Measurements from ENCODE around the gene RXRB. TPM values are rescaled to one million over a fixed set of nuclear protein-coding genes. Genes with fewer than 3 reads are reported as not detected.

Gene RXRB
- total and polyA plus RNA-seq, 8 donors: 2.9 to 50.4 (median 16.6) TPM

GRCh38 chr6:33211136-33211535, 10.7 kb upstream of the RXRB start:
- DNase-seq: peak in 1 of 2 donors; percentile 4
- peaks cover 0 to 13% (median 10%) of the 10 kb centered on the region in 3 donors for H3K27me3 ChIP-seq
- intact Hi-C loops (cut with DNase I; ENCODE audit: low total_unique reads): no loop called here
- WGBS, 5 donors: 76 to 88% (median 81%) methylated on average over 13 to 17 of the region's 17 CpGs
- TF ChIP-seq POLR2AphosphoS5 (IDR thresholded peaks at IDR 0.05) (no peak), CTCF (IDR thresholded peaks at IDR 0.05) (no peak), POLR2A (IDR thresholded peaks at IDR 0.05) (no peak), EP300 (IDR thresholded peaks at IDR 0.05) (no peak)
- no peak overlapping the region for H3K4me3 ChIP-seq
- no peaks in the 10 kb centered on the region for H3K9me3 ChIP-seq
- no peak overlapping the region for H3K27ac ChIP-seq
- peaks cover 0 to 32% (median 28%) of the 10 kb centered on the region in 4 donors for H3K36me3 ChIP-seq
- peaks cover 25 to 53% (median 40%) of the 10 kb centered on the region in 4 donors for H3K4me1 ChIP-seq

GRCh38 chr6:33209856-33210255, 9.4 kb upstream of the RXRB start:
- Histone ChIP-seq H3K4me1 (peaks cover 32 to 62% (median 48%) of the 10 kb centered on the region in 4 donors), H3K27me3 (peaks cover 0 to 13% (median 10%) of the 10 kb centered on the region in 3 donors), H3K9me3 (no peaks in the 10 kb centered on the region), H3K36me3 (peaks cover 0 to 32% (median 28%) of the 10 kb centered on the region in 4 donors), H3K27ac (no peak overlapping the region), H3K4me3 (no peak overlapping the region)
- 93 to 96% (median 95%) methylated on average over 10 of the region's 10 CpGs for WGBS, 5 donors
- intact Hi-C loops (cut with DNase I; ENCODE audit: low total_unique reads): no loop called here
- TF ChIP-seq POLR2AphosphoS5 (IDR thresholded peaks at IDR 0.05) (no peak), CTCF (IDR thresholded peaks at IDR 0.05) (no peak), POLR2A (IDR thresholded peaks at IDR 0.05) (no peak), EP300 (IDR thresholded peaks at IDR 0.05) (no peak)
- DNase-seq: no peak

DNA sequence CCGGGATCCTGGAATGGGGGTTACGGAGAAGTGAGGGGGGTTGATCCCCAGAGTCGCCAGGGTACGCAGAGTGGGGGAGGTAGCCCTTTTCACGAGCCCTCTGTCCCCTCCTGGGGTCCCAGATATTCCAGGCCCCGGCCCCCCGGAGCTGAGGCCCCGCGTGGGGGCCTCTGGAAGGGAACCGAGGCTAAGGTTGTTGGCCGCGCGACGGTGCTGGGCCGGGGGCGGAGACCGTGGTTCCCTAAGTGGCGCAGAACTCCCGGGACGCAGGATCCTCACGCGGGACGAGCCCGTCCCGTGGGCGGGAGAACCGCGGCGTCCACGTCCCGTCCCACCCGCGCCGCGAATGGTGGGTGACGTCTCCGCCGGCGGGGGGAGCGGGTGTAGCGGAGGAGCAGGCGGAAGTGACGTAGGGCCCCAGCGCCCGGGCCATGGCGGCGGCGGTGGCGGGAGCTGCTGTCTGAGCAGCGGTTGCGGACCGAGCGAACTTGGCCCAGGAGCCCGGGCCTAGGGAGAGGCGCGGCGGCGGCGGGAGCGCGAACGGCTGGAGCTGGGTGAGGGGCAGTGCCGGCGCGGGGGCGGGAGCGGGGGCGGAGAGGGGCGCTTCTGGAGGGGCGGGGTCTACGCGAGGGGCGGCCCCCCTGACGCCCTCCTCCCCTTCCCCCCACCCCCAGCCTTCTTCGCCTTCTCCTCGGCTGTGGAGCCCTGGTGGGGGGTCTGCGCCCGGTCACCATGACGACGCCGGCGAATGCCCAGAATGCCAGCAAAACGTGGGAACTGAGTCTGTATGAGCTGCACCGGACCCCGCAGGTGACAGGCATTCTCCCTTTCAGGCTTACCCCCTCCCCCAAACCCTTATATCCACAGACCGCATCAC, 7.9 kb upstream of the RXRB start, which contains the start of gene RING1:
Gene RING1 (plus strand): TSS at position 410 of the 877 bp plus-strand sequence. CDS start 323 bp downstream, at position 733.
- peak; percentile 99 to 100 (median 99) for TF ChIP-seq POLR2AphosphoS5 (IDR thresholded peaks at IDR 0.05)
- peak in 2 of 4 donors; percentile 97 to 98 for TF ChIP-seq POLR2A (IDR thresholded peaks at IDR 0.05)
- no peak for TF ChIP-seq EP300 (IDR thresholded peaks at IDR 0.05)
- H3K27me3 ChIP-seq: peaks cover 0 to 6% (median 5%) of the 10 kb centered on the region in 3 donors
- intact Hi-C loops (cut with DNase I; ENCODE audit: low total_unique reads): no loop called here
- H3K9me3 ChIP-seq: no peaks in the 10 kb centered on the region
- 1% methylated on average over 40 to 86 of the region's 86 CpGs for WGBS, 5 donors
- H3K36me3 ChIP-seq: peaks cover 5 to 38% (median 34%) of the 10 kb centered on the region in 4 donors
- H3K4me1 ChIP-seq: peaks cover 37 to 69% (median 54%) of the 10 kb centered on the region in 4 donors
- H3K27ac ChIP-seq: peak within 1 kb of the TSS; percentile 87 to 97 (median 95)
- peak within 1 kb of the TSS; percentile 63 to 85 (median 71) for H3K4me3 ChIP-seq
- DNase-seq: peak; percentile 89 to 96

GRCh38 chr6:33207552-33208090, 7.2 kb upstream of the RXRB start:
- H3K27ac ChIP-seq: peak overlapping the region; percentile 87 to 97 (median 95)
- TF ChIP-seq POLR2A (IDR thresholded peaks at IDR 0.05) (no peak), POLR2AphosphoS5 (IDR thresholded peaks at IDR 0.05) (peak in 1 of 3 donors; percentile 7), EP300 (IDR thresholded peaks at IDR 0.05) (no peak)
- H3K4me1 ChIP-seq: peaks cover 32 to 69% (median 54%) of the 10 kb centered on the region in 4 donors
- intact Hi-C loops (cut with DNase I; ENCODE audit: low total_unique reads): no loop called here
- peaks cover 12 to 45% (median 41%) of the 10 kb centered on the region in 4 donors for H3K36me3 ChIP-seq
- H3K4me3 ChIP-seq: peak overlapping the region; percentile 63 to 85 (median 71)
- 1 to 2% (median 2%) methylated on average over 18 to 29 of the region's 29 CpGs for WGBS, 5 donors
- no peaks in the 10 kb centered on the region for H3K27me3 ChIP-seq
- no peaks in the 10 kb centered on the region for H3K9me3 ChIP-seq
- peak; percentile 48 to 87 for DNase-seq
